ENCODE measurements around the gene DRD3.

DRD3 gene

GRCh38 chr3:114176487-114176886 lies 2.4 kb downstream of the DRD3 start:
- POLR2A ChIA-PET: no interaction called here
- DNase-seq (ENCODE audit: extremely low spot score): no peak
- no peak for TF ChIP-seq ZNF384 (IDR thresholded peaks at IDR 0.05)
- no peak for TF ChIP-seq PKNOX1 (IDR thresholded peaks at IDR 0.05)
- TF ChIP-seq CTBP1 (IDR thresholded peaks at IDR 0.05; ENCODE audit: borderline replicate concordance): no peak
- no peak for TF ChIP-seq NFRKB (IDR thresholded peaks at IDR 0.05)
- no peak for TF ChIP-seq ARNT (IDR thresholded peaks at IDR 0.05)
- TF ChIP-seq HDGF (IDR thresholded peaks at IDR 0.05; ENCODE audit: borderline replicate concordance): no peak
- no peak for TF ChIP-seq LEF1 (IDR thresholded peaks at IDR 0.05; ENCODE audit: borderline replicate concordance)
- TF ChIP-seq SUZ12 (IDR thresholded peaks at IDR 0.05): no peak
- no peak for TF ChIP-seq FOXM1 (IDR thresholded peaks at IDR 0.05; ENCODE audit: borderline replicate concordance)
- TF ChIP-seq FOXK2 (IDR thresholded peaks at IDR 0.05): no peak
- TF ChIP-seq ELF4 (IDR thresholded peaks at IDR 0.05): no peak
- no peak for TF ChIP-seq FOXA1 (IDR thresholded peaks at IDR 0.05)
- TF ChIP-seq L3MBTL2 (conservative IDR thresholded peaks at IDR 0.05): no peak
- TF ChIP-seq TARDBP (IDR thresholded peaks at IDR 0.05): no peak
- TF ChIP-seq BHLHE40 (IDR thresholded peaks at IDR 0.05; ENCODE audit: borderline replicate concordance): no peak
- TF ChIP-seq SP1 (IDR thresholded peaks at IDR 0.05): no peak
- CTCF ChIA-PET: no interaction called here

- ChIA-PET POLR2A (no interaction called here), CTCF (no interaction called here)
- no peak for TF ChIP-seq ZNF384 (IDR thresholded peaks at IDR 0.05)
Measured at GRCh38 chr3:114175204-114175987, 3.5 kb downstream of the DRD3 start.

GRCh38 chr3:114171677-114172076 lies 7.2 kb downstream of the DRD3 start:
- CTCF ChIA-PET: no interaction called here
- no peak for DNase-seq (ENCODE audit: extremely low spot score)
- POLR2A ChIA-PET: no interaction called here
- TF ChIP-seq ZNF384 (IDR thresholded peaks at IDR 0.05) (no peak), PKNOX1 (IDR thresholded peaks at IDR 0.05) (no peak), LEF1 (IDR thresholded peaks at IDR 0.05; ENCODE audit: borderline replicate concordance) (no peak), L3MBTL2 (conservative IDR thresholded peaks at IDR 0.05) (no peak), TARDBP (IDR thresholded peaks at IDR 0.05) (no peak), SUZ12 (IDR thresholded peaks at IDR 0.05) (no peak), CTBP1 (IDR thresholded peaks at IDR 0.05; ENCODE audit: borderline replicate concordance) (no peak), HDGF (IDR thresholded peaks at IDR 0.05; ENCODE audit: borderline replicate concordance) (no peak), NFRKB (IDR thresholded peaks at IDR 0.05) (no peak), FOXA1 (IDR thresholded peaks at IDR 0.05) (no peak), FOXM1 (IDR thresholded peaks at IDR 0.05; ENCODE audit: borderline replicate concordance) (no peak), FOXK2 (IDR thresholded peaks at IDR 0.05) (no peak), BHLHE40 (IDR thresholded peaks at IDR 0.05; ENCODE audit: borderline replicate concordance) (no peak), ELF4 (IDR thresholded peaks at IDR 0.05) (no peak), SP1 (IDR thresholded peaks at IDR 0.05) (no peak), ARNT (IDR thresholded peaks at IDR 0.05) (no peak)

More at GRCh38 chr3:114175204-114175987, 3.5 kb downstream of the DRD3 start:
- no peak for DNase-seq (ENCODE audit: extremely low spot score)

GRCh38 chr3:114168150-114168549 lies 10.7 kb downstream of the DRD3 start:
- ChIA-PET CTCF (interaction anchor here (0.9 to 1.2 kb wide), 2 partner anchors 13 kb away, joined by 3 read pairs; no protein-coding TSS in a partner anchor), POLR2A (no interaction called here)
- TF ChIP-seq PKNOX1 (IDR thresholded peaks at IDR 0.05) (no peak), BHLHE40 (IDR thresholded peaks at IDR 0.05; ENCODE audit: borderline replicate concordance) (no peak), ARNT (IDR thresholded peaks at IDR 0.05) (no peak), HDGF (IDR thresholded peaks at IDR 0.05; ENCODE audit: borderline replicate concordance) (no peak), SUZ12 (IDR thresholded peaks at IDR 0.05) (no peak), LEF1 (IDR thresholded peaks at IDR 0.05; ENCODE audit: borderline replicate concordance) (no peak)
- no peak for DNase-seq (ENCODE audit: extremely low spot score)

- TF ChIP-seq ARNT (IDR thresholded peaks at IDR 0.05): no peak
- no peak for TF ChIP-seq NFRKB (IDR thresholded peaks at IDR 0.05)
- TF ChIP-seq SP1 (IDR thresholded peaks at IDR 0.05): no peak
- POLR2A ChIA-PET: no interaction called here
Measured at GRCh38 chr3:114157321-114157720, 21.5 kb downstream of the DRD3 start.

DNA sequence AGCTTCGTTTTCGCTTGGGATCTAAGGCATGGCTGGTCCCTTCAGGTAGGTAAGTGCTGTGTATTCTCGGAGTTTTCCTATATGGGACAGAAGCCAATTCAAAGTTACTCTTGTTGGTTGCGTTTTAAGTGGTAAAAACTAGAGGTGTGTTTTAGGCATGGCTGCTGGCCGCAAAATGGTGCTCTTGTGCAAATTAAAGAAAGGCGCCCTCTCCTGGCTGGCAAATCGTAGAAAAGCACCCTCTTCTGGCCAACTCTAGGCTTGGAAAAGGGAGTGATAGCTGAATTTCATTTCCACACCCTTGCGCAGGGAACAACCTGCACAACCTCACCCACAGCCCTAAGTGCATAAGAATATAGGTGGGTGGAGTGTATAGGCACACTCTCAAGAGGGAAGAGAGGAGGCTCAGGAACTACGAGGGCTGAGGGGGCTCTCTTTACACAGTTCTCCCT lies 23.5 kb downstream of the DRD3 start:
- TF ChIP-seq SUZ12 (IDR thresholded peaks at IDR 0.05) (no peak), ARNT (IDR thresholded peaks at IDR 0.05) (no peak), HDGF (IDR thresholded peaks at IDR 0.05; ENCODE audit: borderline replicate concordance) (no peak), FOXK2 (IDR thresholded peaks at IDR 0.05) (no peak), L3MBTL2 (conservative IDR thresholded peaks at IDR 0.05) (no peak), FOXM1 (IDR thresholded peaks at IDR 0.05; ENCODE audit: borderline replicate concordance) (no peak), ZNF384 (IDR thresholded peaks at IDR 0.05) (no peak), FOXA1 (IDR thresholded peaks at IDR 0.05) (no peak), BHLHE40 (IDR thresholded peaks at IDR 0.05; ENCODE audit: borderline replicate concordance) (no peak), PKNOX1 (IDR thresholded peaks at IDR 0.05) (no peak), NFRKB (IDR thresholded peaks at IDR 0.05) (no peak), TARDBP (IDR thresholded peaks at IDR 0.05) (no peak), CTBP1 (IDR thresholded peaks at IDR 0.05; ENCODE audit: borderline replicate concordance) (no peak), SP1 (IDR thresholded peaks at IDR 0.05) (no peak), LEF1 (IDR thresholded peaks at IDR 0.05; ENCODE audit: borderline replicate concordance) (no peak), ELF4 (IDR thresholded peaks at IDR 0.05) (no peak)
- ChIA-PET CTCF (interaction anchor here (0.6 to 1.2 kb wide), 9 partner anchors 12 to 311 kb away, joined by 3 to 4 read pairs (median 3); no protein-coding TSS in a partner anchor), POLR2A (no interaction called here)
- DNase-seq (ENCODE audit: extremely low spot score): peak; percentile 44

More at GRCh38 chr3:114157321-114157720, 21.5 kb downstream of the DRD3 start:
- DNase-seq (ENCODE audit: extremely low spot score): no peak
- CTCF ChIA-PET: no interaction called here

All from HEK293T (cell line).